GM19467 (cell line): ENCODE results near the gene PSAP.

Source experiments
- ATAC-seq: cut with Tn5 transposase; IDR thresholded peaks from one replicate; pipeline ENCODE4 v1.9.1; 2021; ENCODE audit warnings: mild to moderate bottlenecking, moderate library complexity; ENCODE audit not compliant: unreplicated experiment

PSAP gene

DNA sequence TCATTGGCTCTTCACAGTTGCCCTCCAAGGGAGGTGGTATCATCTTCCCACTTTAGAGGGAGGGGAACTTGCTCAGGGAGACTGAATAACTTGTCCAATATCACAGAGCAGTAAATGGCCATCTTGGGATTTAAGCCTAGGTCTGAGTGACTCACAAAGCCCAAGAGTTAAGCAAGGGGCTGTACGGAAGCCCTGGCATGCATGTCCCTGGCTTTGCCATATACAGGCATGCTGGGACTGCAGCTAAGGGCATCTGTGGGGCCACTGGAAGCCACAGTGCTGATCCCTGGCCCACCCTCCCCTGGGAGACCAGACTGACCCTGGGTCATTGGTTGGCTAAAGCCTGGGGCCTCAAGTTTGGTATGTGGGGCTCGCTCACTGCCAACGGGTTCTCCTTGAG is 80.8 kb downstream of the PSAP start:
- ATAC-seq: no peak

DNA sequence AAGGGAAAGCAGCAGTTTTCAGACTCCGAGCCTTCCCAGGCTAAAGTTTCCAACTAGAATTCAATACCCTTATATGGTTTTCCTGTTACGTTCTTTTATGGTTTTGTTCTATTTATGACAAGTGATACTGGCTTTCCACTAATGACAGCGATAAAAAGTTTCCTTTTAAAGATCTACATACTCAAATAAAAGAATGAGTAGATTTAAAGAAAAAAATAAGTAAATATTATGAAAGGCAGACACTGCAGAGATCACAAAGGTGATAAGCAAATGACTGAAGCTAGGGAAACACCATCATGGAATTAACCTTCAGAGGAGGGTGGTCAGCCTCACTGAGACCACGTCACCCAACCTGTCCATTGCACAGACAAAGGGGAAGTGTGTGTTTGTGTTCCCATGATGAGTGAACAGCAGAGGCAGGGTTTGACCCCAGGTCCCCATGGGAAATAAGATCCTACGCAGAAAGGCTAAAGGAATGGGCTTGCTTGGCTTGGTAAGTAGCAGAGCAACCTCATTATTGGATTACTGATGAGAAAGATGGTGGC is 81.7 kb downstream of the PSAP start:
- ATAC-seq: peak; percentile 9

DNA sequence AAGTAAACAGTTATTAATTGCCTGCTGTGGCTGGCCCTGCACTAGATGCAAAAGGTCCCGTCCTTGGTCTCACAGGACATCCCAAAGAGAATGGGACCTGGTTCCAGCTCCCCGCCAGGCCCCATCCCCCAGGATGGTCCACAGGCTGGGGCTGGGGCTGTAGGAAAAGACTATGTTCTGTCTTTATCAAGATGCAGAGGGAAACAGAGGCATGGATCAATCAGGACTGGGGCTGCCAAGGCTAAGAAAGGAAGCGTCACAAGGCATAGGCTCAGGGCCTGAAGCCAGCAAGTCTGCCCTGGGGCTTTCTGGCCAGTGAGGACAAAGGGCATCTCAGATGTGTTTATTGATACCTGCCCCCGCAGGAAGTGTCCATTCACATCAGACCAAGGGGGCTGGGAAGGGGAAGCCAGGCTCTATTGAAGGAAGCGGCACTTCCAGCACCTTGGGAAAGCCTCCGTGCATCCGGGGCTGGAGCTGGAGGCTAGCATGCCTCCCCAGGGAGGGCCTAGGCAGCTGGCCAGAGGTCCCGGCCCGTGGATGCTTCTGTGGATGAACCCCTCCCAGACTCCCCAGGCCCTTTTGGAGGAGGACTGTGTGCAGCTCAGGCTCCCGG is 83.5 kb downstream of the PSAP start:
- no peak for ATAC-seq

DNA sequence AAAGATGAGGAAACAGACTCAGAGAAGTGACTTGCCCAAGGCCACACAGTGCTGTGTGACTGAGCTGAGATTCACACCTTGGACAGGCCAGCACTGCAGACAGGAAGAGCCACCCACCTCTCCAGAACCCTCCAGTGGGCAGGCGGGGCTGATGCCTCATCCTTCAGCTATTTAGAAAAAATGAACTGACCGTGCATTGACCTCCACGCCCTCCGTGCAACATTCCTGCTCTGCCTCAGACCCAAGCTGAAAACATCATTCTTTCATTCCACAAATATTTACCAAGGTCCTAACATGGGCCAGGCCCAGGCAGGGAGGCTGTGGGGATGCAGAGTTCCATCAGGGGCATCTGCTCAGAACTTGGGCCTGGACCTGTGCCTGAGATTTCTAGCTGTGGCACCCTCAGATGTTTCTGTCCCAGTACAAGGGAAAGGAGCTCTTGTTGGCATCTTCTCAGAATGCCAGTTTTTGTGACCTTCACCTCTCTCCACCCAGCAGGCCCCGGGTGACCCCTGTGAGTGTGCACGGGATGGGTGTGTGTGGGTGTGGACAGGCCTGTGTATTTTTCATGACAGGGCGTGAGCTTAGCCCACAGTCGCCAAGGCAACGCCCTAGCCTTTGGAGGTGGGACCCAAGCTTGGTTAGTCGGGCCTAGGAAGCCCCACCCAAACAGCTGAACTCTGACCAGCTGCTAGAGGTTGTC is 84.2 kb downstream of the PSAP start:
- ATAC-seq: no peak
